Measurements from ENCODE around the gene COQ10B.
A peak's percentile ranks its signal among the peaks of the same experiment; 100 is the strongest.
"Not testable (repeated sequence)": the region's sequence is repeated elsewhere in the genome, so short reads cannot be mapped to it uniquely, and the experiment has no call there.

COQ10B gene

GRCh38 chr2:197453123-197453913 lies at the start of gene COQ10B:
COQ10B (plus strand) TSS chr2:197453552; CDS start chr2:197453561, 9 bp downstream.
- DNase-seq (ENCODE audit: low read depth in 2 of 2, low spot score in 1 of 2): peak; percentile 90 to 98

GRCh38 chr2:197405582-197405981 lies 47.8 kb upstream of the COQ10B start:
- DNase-seq (ENCODE audit: low read depth in 2 of 2, low spot score in 1 of 2): no peak

GRCh38 chr2:197414039-197414438 lies 39.3 kb upstream of the COQ10B start:
- no peak for DNase-seq (ENCODE audit: low read depth in 2 of 2, low spot score in 1 of 2)

GRCh38 chr2:197414515-197414914 lies 38.8 kb upstream of the COQ10B start:
- DNase-seq (ENCODE audit: low read depth in 2 of 2, low spot score in 1 of 2): no peak

GRCh38 chr2:197416268-197416667 lies 37.1 kb upstream of the COQ10B start:
- no peak for DNase-seq (ENCODE audit: low read depth in 2 of 2, low spot score in 1 of 2)

GRCh38 chr2:197419438-197419837 lies 33.9 kb upstream of the COQ10B start:
- DNase-seq (ENCODE audit: low read depth in 2 of 2, low spot score in 1 of 2): no peak

GRCh38 chr2:197423307-197423706 lies 30.0 kb upstream of the COQ10B start:
- no peak for DNase-seq (ENCODE audit: low read depth in 2 of 2, low spot score in 1 of 2)

- DNase-seq (ENCODE audit: low read depth in 2 of 2, low spot score in 1 of 2): no peak
These were observed 27.8 kb upstream of the COQ10B start for GRCh38 chr2:197425550-197425949.

GRCh38 chr2:197426723-197427603 lies 26.4 kb upstream of the COQ10B start:
- no peak for DNase-seq (ENCODE audit: low read depth in 2 of 2, low spot score in 1 of 2)

- DNase-seq (ENCODE audit: low read depth in 2 of 2, low spot score in 1 of 2): no peak
These were observed 25.4 kb upstream of the COQ10B start for GRCh38 chr2:197427986-197428385.

GRCh38 chr2:197431858-197432257 lies 21.5 kb upstream of the COQ10B start:
- no peak for DNase-seq (ENCODE audit: low read depth in 2 of 2, low spot score in 1 of 2)

- DNase-seq (ENCODE audit: low read depth in 2 of 2, low spot score in 1 of 2): not testable (repeated sequence)
These were observed 20.8 kb upstream of the COQ10B start for GRCh38 chr2:197432527-197432926.

GRCh38 chr2:197433780-197434438 lies 19.4 kb upstream of the COQ10B start:
- no peak for DNase-seq (ENCODE audit: low read depth in 2 of 2, low spot score in 1 of 2)

GRCh38 chr2:197434541-197435513 lies 18.5 kb upstream of the COQ10B start, which contains the start of gene SF3B1:
SF3B1 (minus strand) TSS chr2:197435028; CDS start chr2:197434999, 29 bp downstream.
- peak; percentile 95 to 98 for DNase-seq (ENCODE audit: low read depth in 2 of 2, low spot score in 1 of 2)

- DNase-seq (ENCODE audit: low read depth in 2 of 2, low spot score in 1 of 2): no peak
These were observed 17.5 kb upstream of the COQ10B start for GRCh38 chr2:197435598-197436420.

GRCh38 chr2:197437380-197437779 lies 16.0 kb upstream of the COQ10B start:
- DNase-seq (ENCODE audit: low read depth in 2 of 2, low spot score in 1 of 2): no peak

GRCh38 chr2:197442857-197443256 lies 10.5 kb upstream of the COQ10B start:
- no peak for DNase-seq (ENCODE audit: low read depth in 2 of 2, low spot score in 1 of 2)

GRCh38 chr2:197445746-197446145 lies 7.6 kb upstream of the COQ10B start:
- DNase-seq (ENCODE audit: low read depth in 2 of 2, low spot score in 1 of 2): no peak

GRCh38 chr2:197446844-197447243 lies 6.5 kb upstream of the COQ10B start:
- DNase-seq (ENCODE audit: low read depth in 2 of 2, low spot score in 1 of 2): no peak

Measured in stimulated activated CD8-positive, alpha-beta memory T cell treated with anti-CD3 and anti-CD28 coated beads, Interleukin-4, amount 100 ng/mL, for 1 hour (primary cell).